OCI-LY1 (cell line): ENCODE measurements around the gene OR52R1.
"Not testable (repeated sequence)": the region's sequence is repeated elsewhere in the genome, so short reads cannot be mapped to it uniquely, and the experiment has no call there.

ENCODE experiments used
- H2AFZ ChIP-seq: fragments of 200-600 bp; sonication (generic), shearing (Covaris generic); 2 replicates; pipeline ENCODE4 v1.6.0; 2014; ENCODE audit warnings: antibody characterized with exemption, mild to moderate bottlenecking, low read length
- H3F3A ChIP-seq: fragments of 200-600 bp; sonication (generic), shearing (Covaris generic); 2 replicates; pipeline ENCODE4 v1.6.0; 2014; ENCODE audit warnings: mild to moderate bottlenecking, antibody characterized with exemption, low read length, moderate library complexity; ENCODE audit not compliant: insufficient read depth
- H3K27ac ChIP-seq: fragments of 200-600 bp; sonication (generic); 2 replicates; pipeline ENCODE4 v1.5.1; 2014; ENCODE audit warnings: low read length, mixed run types, mild to moderate bottlenecking, low read depth; ENCODE audit not compliant: poor library complexity, severe bottlenecking
- H3K27me3 ChIP-seq: fragments of 200-600 bp; sonication (generic); 2 replicates; pipeline ENCODE4 v1.6.0; 2014; ENCODE audit warnings: antibody characterized with exemption, mild to moderate bottlenecking, low read length, moderate library complexity; ENCODE audit not compliant: insufficient read depth
- H3K36me3 ChIP-seq: fragments of 200-600 bp; sonication (generic); 2 replicates; pipeline ENCODE4 v1.6.1; 2014; ENCODE audit warnings: mild to moderate bottlenecking, antibody characterized with exemption, low read length, moderate library complexity, mixed read lengths; ENCODE audit not compliant: insufficient read depth
- H3K4me1 ChIP-seq: fragments of 200-600 bp; sonication (generic); 2 replicates; pipeline ENCODE4 v1.5.1; 2014; ENCODE audit warnings: mild to moderate bottlenecking, low read length, moderate library complexity; ENCODE audit not compliant: insufficient read depth, severe bottlenecking
- H3K4me2 ChIP-seq: fragments of 200-600 bp; sonication (generic), shearing (Covaris generic); 2 replicates; pipeline ENCODE4 v1.6.1; 2014; ENCODE audit warnings: low read length
- H3K4me3 ChIP-seq: fragments of 200-600 bp; sonication (generic); 2 replicates; pipeline ENCODE4 v1.5.1; 2014; ENCODE audit warnings: low read length, low read depth, mild to moderate bottlenecking, mixed read lengths; ENCODE audit not compliant: poor library complexity, severe bottlenecking
- H3K79me2 ChIP-seq: fragments of 200-600 bp; shearing (Covaris generic); 2 replicates; pipeline ENCODE4 v1.6.1; 2016; ENCODE audit warnings: mixed run types, low read length, mixed read lengths; ENCODE audit not compliant: insufficient read depth
- H3K9ac ChIP-seq: fragments of 200-600 bp; sonication (generic), shearing (Covaris generic); 2 replicates; pipeline ENCODE4 v1.6.1; 2014; ENCODE audit warnings: mild to moderate bottlenecking, low read length, mixed read lengths
- H3K9me2 ChIP-seq: fragments of 200-600 bp; sonication (generic), shearing (Covaris generic); 2 replicates; pipeline ENCODE4 v1.6.1; 2014; ENCODE audit warnings: low read depth, mild to moderate bottlenecking, low read length, mixed read lengths
- H3K9me3 ChIP-seq: fragments of 200-600 bp; shearing (Covaris generic); 2 replicates; pipeline ENCODE4 v1.6.1; 2014; ENCODE audit warnings: low read length, mixed read lengths
- H4K20me1 ChIP-seq: fragments of 200-600 bp; sonication (generic), shearing (Covaris generic); 2 replicates; pipeline ENCODE4 v1.6.0; 2016; ENCODE audit warnings: mild to moderate bottlenecking, low read length; ENCODE audit not compliant: insufficient read depth
- EZH2 ChIP-seq: fragments of 200-600 bp; sonication (generic), shearing (Covaris generic); IDR thresholded peaks from 2 replicates; pipeline ENCODE4 v1.8.0; 2017; ENCODE audit warnings: borderline replicate concordance, mixed run types, mild to moderate bottlenecking, antibody characterized with exemption, low read length, moderate library complexity, mixed read lengths
- TF ChIP-seq, protein P1 (sequence below): fragments of 200-600 bp; sonication (generic), shearing (Covaris generic); IDR thresholded peaks from 2 replicates; pipeline ENCODE4 v1.5.1; 2017; ENCODE audit warnings: mild to moderate bottlenecking, antibody characterized with exemption, low read length, moderate library complexity, mixed read lengths

The OR52R1 gene

DNA sequence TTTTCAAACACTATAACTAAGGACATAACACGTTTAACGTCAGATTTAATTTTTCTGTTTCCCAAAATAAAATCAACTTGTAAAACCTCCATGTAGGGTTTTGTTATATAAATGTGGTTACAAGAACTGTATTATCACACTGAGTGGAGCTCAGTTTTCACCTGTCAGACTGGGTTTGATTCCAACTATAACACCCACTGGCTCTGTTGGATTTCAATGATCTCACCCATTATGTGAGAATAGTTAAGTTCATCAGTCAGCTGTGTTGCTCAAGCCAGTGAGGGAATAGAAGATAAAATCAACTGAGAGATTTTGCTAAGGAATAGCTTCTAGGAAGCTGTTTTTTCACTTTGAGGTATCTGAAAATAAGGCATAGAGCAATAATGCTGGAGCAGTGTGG, 5.1 kb upstream of the OR52R1 start:
- Histone ChIP-seq H3K9me3 (no peaks in the 10 kb centered on the region), H3K79me2 (no peaks in the 10 kb centered on the region), H3K9ac (no peak overlapping the region), H3K36me3 (no peaks in the 10 kb centered on the region), H3F3A (no peaks in the 10 kb centered on the region), H2AFZ (no peak overlapping the region), H4K20me1 (no peaks in the 10 kb centered on the region), H3K4me3 (no peak overlapping the region), H3K9me2 (no peaks in the 10 kb centered on the region), H3K4me1 (no peaks in the 10 kb centered on the region), H3K4me2 (no peak overlapping the region), H3K27ac (no peak overlapping the region), H3K27me3 (no peaks in the 10 kb centered on the region)
- TF ChIP-seq EZH2 = no peak
- TF ChIP-seq, protein P1, sequence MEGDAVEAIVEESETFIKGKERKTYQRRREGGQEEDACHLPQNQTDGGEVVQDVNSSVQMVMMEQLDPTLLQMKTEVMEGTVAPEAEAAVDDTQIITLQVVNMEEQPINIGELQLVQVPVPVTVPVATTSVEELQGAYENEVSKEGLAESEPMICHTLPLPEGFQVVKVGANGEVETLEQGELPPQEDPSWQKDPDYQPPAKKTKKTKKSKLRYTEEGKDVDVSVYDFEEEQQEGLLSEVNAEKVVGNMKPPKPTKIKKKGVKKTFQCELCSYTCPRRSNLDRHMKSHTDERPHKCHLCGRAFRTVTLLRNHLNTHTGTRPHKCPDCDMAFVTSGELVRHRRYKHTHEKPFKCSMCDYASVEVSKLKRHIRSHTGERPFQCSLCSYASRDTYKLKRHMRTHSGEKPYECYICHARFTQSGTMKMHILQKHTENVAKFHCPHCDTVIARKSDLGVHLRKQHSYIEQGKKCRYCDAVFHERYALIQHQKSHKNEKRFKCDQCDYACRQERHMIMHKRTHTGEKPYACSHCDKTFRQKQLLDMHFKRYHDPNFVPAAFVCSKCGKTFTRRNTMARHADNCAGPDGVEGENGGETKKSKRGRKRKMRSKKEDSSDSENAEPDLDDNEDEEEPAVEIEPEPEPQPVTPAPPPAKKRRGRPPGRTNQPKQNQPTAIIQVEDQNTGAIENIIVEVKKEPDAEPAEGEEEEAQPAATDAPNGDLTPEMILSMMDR = no peak

DNA sequence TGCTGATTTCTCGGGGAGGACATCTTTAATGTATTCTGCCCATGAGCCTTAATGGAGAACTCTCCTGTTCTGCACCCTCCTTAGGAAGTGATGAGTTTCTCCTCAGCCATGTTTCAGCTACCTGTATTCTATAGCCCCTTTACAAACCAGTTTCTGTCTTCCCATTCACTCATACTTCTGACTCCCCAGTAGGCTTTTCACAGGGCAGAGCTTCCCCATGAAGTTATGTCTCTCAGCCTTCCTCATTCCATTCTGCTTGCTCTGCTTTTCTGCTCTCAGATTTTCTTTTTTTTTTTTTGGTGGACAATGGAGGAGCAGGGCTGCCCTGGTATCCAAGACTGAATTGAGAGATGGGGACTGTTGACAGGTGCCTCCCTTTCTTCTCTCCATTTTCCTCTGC, 4.3 kb upstream of the OR52R1 start:
- no peaks in the 10 kb centered on the region for H3K4me1 ChIP-seq
- H3K79me2 ChIP-seq = no peaks in the 10 kb centered on the region
- H3F3A ChIP-seq = no peaks in the 10 kb centered on the region
- H3K4me2 ChIP-seq = no peak overlapping the region
- H3K9me2 ChIP-seq = no peaks in the 10 kb centered on the region
- no peaks in the 10 kb centered on the region for H4K20me1 ChIP-seq
- no peak overlapping the region for H3K27ac ChIP-seq
- no peaks in the 10 kb centered on the region for H3K36me3 ChIP-seq
- H3K27me3 ChIP-seq = no peaks in the 10 kb centered on the region
- H3K9me3 ChIP-seq = no peaks in the 10 kb centered on the region
- TF ChIP-seq EZH2 = no peak
- TF ChIP-seq, protein P1 = no peak
- no peak overlapping the region for H2AFZ ChIP-seq
- H3K4me3 ChIP-seq = no peak overlapping the region
- H3K9ac ChIP-seq = no peak overlapping the region

DNA sequence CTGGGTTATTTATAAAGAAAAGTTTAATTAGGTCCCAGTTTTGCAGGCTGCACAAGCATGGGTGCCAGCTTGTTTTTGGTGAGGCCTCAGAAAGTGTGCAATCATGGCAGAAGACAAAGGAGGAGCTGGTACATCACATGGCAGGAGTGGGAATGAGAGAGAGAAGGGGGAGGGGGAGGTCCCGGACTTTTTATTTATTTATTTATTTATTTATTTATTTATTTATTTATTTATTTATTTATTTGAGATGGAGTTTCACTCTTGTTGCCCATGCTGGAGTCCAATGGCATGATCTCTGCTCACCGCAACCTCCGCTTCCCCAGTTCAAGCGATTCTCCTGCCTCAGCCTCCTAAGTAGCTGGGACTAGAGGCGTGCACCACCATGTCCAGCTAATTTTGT, 2.9 kb downstream of the OR52R1 start:
- not testable (repeated sequence) for H3K79me2 ChIP-seq, H3K27me3 ChIP-seq, H3K9me2 ChIP-seq, H3K27ac ChIP-seq, H3K4me1 ChIP-seq, H3F3A ChIP-seq, H3K9ac ChIP-seq, H3K36me3 ChIP-seq, H3K4me2 ChIP-seq, H3K4me3 ChIP-seq, H2AFZ ChIP-seq, H3K9me3 ChIP-seq, H4K20me1 ChIP-seq

DNA sequence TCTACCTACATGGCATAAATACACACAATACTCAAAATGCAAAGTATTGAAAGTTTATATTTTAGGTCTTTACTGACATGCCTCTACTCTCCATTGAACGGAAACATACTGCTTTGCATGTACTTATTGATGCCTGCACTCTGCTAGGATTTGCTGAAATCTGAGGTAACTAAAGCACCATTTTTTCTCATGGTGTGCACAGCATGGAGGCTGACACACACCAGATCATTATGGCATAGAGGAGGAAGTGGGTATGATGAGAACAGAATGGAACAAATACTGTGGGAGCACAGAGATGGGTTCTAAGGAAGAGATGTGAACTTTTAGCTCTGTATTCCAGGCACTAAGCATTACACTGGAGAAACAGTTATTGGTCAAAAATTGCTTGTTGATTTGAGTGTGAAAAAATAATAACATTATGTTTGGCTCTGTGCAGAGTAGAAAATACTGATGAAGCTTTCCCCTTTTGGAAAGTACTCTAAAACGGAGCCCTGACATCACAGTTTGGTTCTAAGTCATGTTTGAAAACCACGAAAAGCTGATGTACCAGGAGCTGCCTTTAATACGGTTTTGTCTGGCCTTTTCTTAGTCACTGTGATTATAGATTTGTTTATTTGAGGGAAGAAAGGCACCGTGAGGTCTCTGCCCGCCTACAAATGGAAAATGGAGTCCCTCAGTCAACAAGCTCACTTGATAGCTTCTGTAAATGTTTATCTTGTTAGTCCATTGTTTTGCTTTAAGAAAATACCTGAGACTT, 5.6 kb downstream of the OR52R1 start:
- H3K27me3 ChIP-seq = no peaks in the 10 kb centered on the region
- no peaks in the 10 kb centered on the region for H3F3A ChIP-seq
- H3K9me3 ChIP-seq = no peaks in the 10 kb centered on the region
- H3K9ac ChIP-seq = no peak overlapping the region
- no peaks in the 10 kb centered on the region for H3K9me2 ChIP-seq
- no peak overlapping the region for H2AFZ ChIP-seq
- no peaks in the 10 kb centered on the region for H4K20me1 ChIP-seq
- no peaks in the 10 kb centered on the region for H3K79me2 ChIP-seq
- H3K4me3 ChIP-seq = no peak overlapping the region
- TF ChIP-seq, protein P1 = no peak
- TF ChIP-seq EZH2 = no peak
- no peaks in the 10 kb centered on the region for H3K4me1 ChIP-seq
- H3K4me2 ChIP-seq = no peak overlapping the region
- no peaks in the 10 kb centered on the region for H3K36me3 ChIP-seq
- H3K27ac ChIP-seq = no peak overlapping the region
